Fibroblast of lung (primary cell): Measurements from ENCODE around the gene FKBP2. TPM values are rescaled to one million over a fixed set of nuclear protein-coding genes. Genes with fewer than 3 reads are reported as not detected.

Source experiments
- DNase-seq, 2 donors: peaks; one replicate each; pipeline versions ENCODE4 v3.0.0 to v3.0.0-alpha.2; 2010; ENCODE audit warnings: low read depth in 2 of 2
- H2AFZ ChIP-seq: 2 replicates; pipeline ENCODE4 v1.5.1; 2012; ENCODE audit warnings: low read length, control low read depth, inconsistent platforms
- H3K27ac ChIP-seq: 2 replicates; pipeline ENCODE4 v1.5.1; 2011; ENCODE audit warnings: low read length, control low read depth; ENCODE audit not compliant: insufficient read depth
- H3K27me3 ChIP-seq: 2 replicates; pipeline ENCODE4 v1.5.1; 2011; ENCODE audit warnings: mild to moderate bottlenecking, low read length; ENCODE audit not compliant: control insufficient read depth, insufficient read depth
- H3K36me3 ChIP-seq: 2 replicates; pipeline ENCODE4 v1.5.1; 2011; ENCODE audit warnings: low read length; ENCODE audit not compliant: control insufficient read depth, insufficient read depth
- H3K4me1 ChIP-seq: 2 replicates; pipeline ENCODE4 v1.5.1; 2011; ENCODE audit warnings: low read length; ENCODE audit not compliant: control insufficient read depth, insufficient read depth; ENCODE audit errors: extremely low read depth
- H3K4me2 ChIP-seq: 2 replicates; pipeline ENCODE4 v1.5.1; 2011; ENCODE audit warnings: low read length, control low read depth; ENCODE audit not compliant: insufficient read depth; ENCODE audit errors: extremely low read depth
- H3K4me3 ChIP-seq, 4 experiments: fragments of 200-600 bp in 1 of 4; sonication (generic) in 1 of 4; replicated peaks in 1 of 4; 2 replicates each; pipeline ENCODE4 v1.5.1; 2011 to 2016; ENCODE audit warnings: low read length in 4 of 4, low read depth in 3 of 4, mild to moderate bottlenecking in 3 of 4, control low read depth in 2 of 4, inconsistent platforms in 1 of 4, mixed read lengths in 1 of 4; ENCODE audit not compliant: insufficient read depth in 1 of 4; ENCODE audit errors: control extremely low read depth in 1 of 4
- H3K79me2 ChIP-seq: 2 replicates; pipeline ENCODE4 v1.5.1; 2012; ENCODE audit warnings: mild to moderate bottlenecking, low read length, inconsistent platforms; ENCODE audit not compliant: control insufficient read depth, insufficient read depth
- H3K9ac ChIP-seq: 2 replicates; pipeline ENCODE4 v1.5.1; 2011; ENCODE audit warnings: mild to moderate bottlenecking, low read length, control low read depth; ENCODE audit not compliant: insufficient read depth
- H3K9me3 ChIP-seq: 2 replicates; pipeline ENCODE4 v1.5.1; 2012; ENCODE audit warnings: low read depth, low read length; ENCODE audit not compliant: control insufficient read depth, insufficient read depth
- H4K20me1 ChIP-seq: 2 replicates; pipeline ENCODE4 v1.5.1; 2011; ENCODE audit warnings: low read length; ENCODE audit not compliant: control insufficient read depth, insufficient read depth; ENCODE audit errors: extremely low read depth
- CTCF ChIP-seq, 2 donors: IDR thresholded peaks in 1 of 2; conservative IDR thresholded peaks in 1 of 2; 1 replicate in 1 of 2; 2 replicates in 1 of 2; pipeline ENCODE4 v1.5.1; 2011 to 2012; ENCODE audit warnings: low read length in 2 of 2, control low read depth in 1 of 2, inconsistent platforms in 1 of 2, low read depth in 1 of 2, mild to moderate bottlenecking in 1 of 2
- EZH2 ChIP-seq: IDR thresholded peaks from 2 replicates; pipeline ENCODE4 v1.5.1; 2012; ENCODE audit warnings: low read length, control low read depth, mild to moderate bottlenecking; ENCODE audit errors: missing control alignments
- polyA plus RNA-seq, 2 donors: library from polyadenylated mRNA; depleted of rRNA in 1 of 2; stranded (reverse) in 1 of 2; unstranded in 1 of 2; fragments of >200 nt; gene quantifications; 2 replicates each; pipeline ENCODE4 v1.2.1, GENCODE V29; 2011 to 2012; ENCODE audit warnings: missing spikeins in 1 of 2
- total RNA-seq: library from RNA; depleted of rRNA; stranded (reverse); fragments of >200 nt; gene quantifications from 2 replicates; pipeline ENCODE4 v1.2.1, GENCODE V29; 2014

FKBP2 gene
- total and polyA plus RNA-seq, 2 donors (not counting 1 experiment from before 2014, with no cell fraction given) = 34.7 to 62.9 TPM

DNA sequence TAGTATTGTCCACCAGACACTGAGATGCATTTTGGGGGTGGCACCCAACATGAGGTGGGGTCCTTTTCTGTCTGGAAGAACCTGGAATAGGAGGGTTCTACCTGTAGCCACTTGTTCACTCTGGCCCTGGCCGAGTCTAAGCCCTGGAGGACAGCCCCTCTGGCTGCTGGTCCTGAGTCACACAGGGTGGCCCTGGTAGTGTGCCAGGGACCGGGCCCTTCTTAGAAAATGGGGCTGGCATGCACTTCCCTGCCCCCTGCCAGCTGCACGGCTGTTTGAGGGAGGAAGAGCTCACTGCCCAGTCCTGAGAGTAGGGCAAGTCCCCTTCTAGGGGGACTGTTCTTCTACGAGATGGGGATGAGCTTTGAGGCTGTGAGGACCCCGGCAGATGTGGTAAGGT lies 12.6 kb downstream of the FKBP2 start:
- Histone ChIP-seq H3K9ac (no peak overlapping the region), H3K4me2 (no peak overlapping the region), H3K36me3 (peaks cover 17% of the 10 kb centered on the region), H3K27ac (no peak overlapping the region), H3K79me2 (peaks cover 24% of the 10 kb centered on the region), H3K4me3 (peak overlapping the region in 1 of 4 experiments; percentile 87), H3K4me1 (peaks cover 5% of the 10 kb centered on the region), H2AFZ (no peak overlapping the region), H4K20me1 (no peaks in the 10 kb centered on the region), H3K9me3 (no peaks in the 10 kb centered on the region), H3K27me3 (no peaks in the 10 kb centered on the region)
- no peak for DNase-seq
- TF ChIP-seq CTCF (conservative IDR thresholded peaks at IDR 0.05 in 1 of 2, IDR thresholded peaks at IDR 0.05 in 1 of 2; ENCODE audit: low read depth in 1 of 2, low read length in 2 of 2) = no peak
- TF ChIP-seq EZH2 = no peak

- no peak for TF ChIP-seq EZH2
- no peak for TF ChIP-seq CTCF (conservative IDR thresholded peaks at IDR 0.05 in 1 of 2, IDR thresholded peaks at IDR 0.05 in 1 of 2; ENCODE audit: low read depth in 1 of 2, low read length in 2 of 2)
- no peaks in the 10 kb centered on the region for H3K9me3 ChIP-seq
- H3K79me2 ChIP-seq = peaks cover 24% of the 10 kb centered on the region
- no peak overlapping the region for H3K27ac ChIP-seq
- peaks cover 5% of the 10 kb centered on the region for H3K4me1 ChIP-seq
- no peak for DNase-seq
- H3K4me3 ChIP-seq = no peak overlapping the region
- no peak overlapping the region for H3K4me2 ChIP-seq
- H3K9ac ChIP-seq = no peak overlapping the region
- peaks cover 24% of the 10 kb centered on the region for H3K36me3 ChIP-seq
- no peaks in the 10 kb centered on the region for H3K27me3 ChIP-seq
- H2AFZ ChIP-seq = no peak overlapping the region
- no peaks in the 10 kb centered on the region for H4K20me1 ChIP-seq
Observed at GRCh38 chr11:64254326-64254725, 13.4 kb downstream of the FKBP2 start.

DNA sequence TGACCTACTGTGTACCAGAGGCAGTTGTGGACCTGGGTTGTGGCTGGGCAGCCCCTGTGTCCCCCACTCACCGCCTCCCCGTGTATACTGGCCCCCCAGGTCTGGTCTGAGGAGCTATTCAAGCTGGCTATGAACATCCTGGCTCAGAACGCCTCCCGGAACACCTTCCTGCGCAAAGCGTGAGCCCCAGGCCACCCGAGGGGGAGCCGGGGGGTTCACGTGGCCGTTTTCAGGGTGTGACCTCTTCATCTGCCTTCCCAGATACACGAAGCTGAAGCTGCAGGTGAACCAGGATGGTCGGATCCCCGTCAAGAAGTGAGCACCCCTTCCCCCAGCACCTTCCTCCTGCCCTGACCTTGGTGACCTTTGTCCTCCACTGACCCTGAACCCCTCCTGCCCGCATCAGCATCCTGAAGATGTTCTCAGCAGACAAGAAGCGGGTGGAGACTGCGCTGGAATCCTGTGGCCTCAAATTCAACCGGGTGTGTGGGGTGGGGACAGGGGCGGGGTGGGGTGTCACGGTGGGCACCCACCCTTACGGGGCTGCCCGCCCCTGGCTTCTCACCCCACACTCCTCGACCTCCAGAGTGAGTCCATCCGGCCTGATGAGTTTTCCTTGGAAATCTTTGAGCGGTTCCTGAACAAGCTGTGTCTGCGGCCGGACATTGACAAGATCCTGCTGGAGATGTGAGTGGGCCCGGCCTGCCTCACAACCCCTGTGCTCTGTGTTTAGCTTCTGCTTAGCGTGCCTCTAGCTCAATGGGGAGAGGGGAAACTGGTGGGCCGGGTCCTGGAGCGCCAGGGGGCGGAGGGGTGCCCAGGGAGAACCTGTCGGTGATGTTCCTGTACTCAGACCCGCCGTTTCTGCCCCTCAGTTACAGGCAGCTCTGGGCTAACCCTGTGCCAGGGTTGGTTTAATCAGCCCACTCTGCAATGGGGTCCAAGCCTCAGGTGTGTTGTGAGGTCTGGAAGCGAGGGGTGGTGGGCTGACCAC lies 14.5 kb downstream of the FKBP2 start:
- Histone ChIP-seq H3K9ac (no peak overlapping the region), H3K9me3 (no peaks in the 10 kb centered on the region), H3K27me3 (no peaks in the 10 kb centered on the region), H4K20me1 (no peaks in the 10 kb centered on the region), H2AFZ (no peak overlapping the region), H3K4me2 (no peak overlapping the region), H3K79me2 (peaks cover 24% of the 10 kb centered on the region), H3K27ac (no peak overlapping the region), H3K4me1 (peaks cover 5% of the 10 kb centered on the region), H3K4me3 (no peak overlapping the region), H3K36me3 (peaks cover 29% of the 10 kb centered on the region)
- TF ChIP-seq CTCF (conservative IDR thresholded peaks at IDR 0.05 in 1 of 2, IDR thresholded peaks at IDR 0.05 in 1 of 2; ENCODE audit: low read depth in 1 of 2, low read length in 2 of 2) = no peak
- no peak for TF ChIP-seq EZH2
- no peak for DNase-seq
